Measurements from ENCODE around the gene D2HGDH. TPM values are rescaled to one million over a fixed set of nuclear protein-coding genes. Genes with fewer than 3 reads are reported as not detected.

The D2HGDH gene
- total and polyA plus RNA-seq, 4 donors, result 4.1 to 69.8 (median 25.2) TPM

DNA sequence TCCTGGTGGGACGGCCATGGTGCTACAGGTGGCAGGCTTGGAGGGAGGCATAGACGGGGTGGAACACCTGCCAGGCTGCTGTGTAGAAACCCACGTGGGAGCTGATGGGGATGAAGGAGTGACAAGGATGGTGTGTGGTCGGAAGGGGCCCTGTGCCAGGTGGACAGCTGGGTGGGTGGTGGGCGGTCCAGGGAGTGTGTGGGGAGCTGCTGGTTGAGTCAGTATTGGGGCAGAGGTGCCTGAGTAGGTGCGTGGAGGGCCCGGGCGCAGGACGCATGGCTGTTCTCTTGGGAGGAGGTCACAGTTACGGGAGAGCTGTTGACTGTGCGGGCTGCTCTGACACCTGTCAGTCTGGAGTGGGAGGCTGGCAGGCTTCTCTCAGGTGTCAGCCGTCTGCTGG lies 12.6 kb upstream of the D2HGDH start:
- no peak for ATAC-seq (ENCODE audit: low FRiP score)
- Histone ChIP-seq H3K9me3 (ENCODE audit: control insufficient read depth, low read length) (no peaks in the 10 kb centered on the region), H3K4me3 (ENCODE audit: low read length in 2 of 2) (no peak overlapping the region), H3K36me3 (ENCODE audit: control insufficient read depth in 1 of 2, insufficient read depth in 2 of 2, low read length in 1 of 2) (peaks cover 0 to 5% of the 10 kb centered on the region in 2 donors), H3K27ac (ENCODE audit: low read depth in 1 of 2, low read length in 2 of 2) (no peak overlapping the region), H3K27me3 (ENCODE audit: control insufficient read depth in 1 of 2, insufficient read depth in 2 of 2, low read length in 1 of 2) (no peaks in the 10 kb centered on the region), H3K4me1 (ENCODE audit: control insufficient read depth in 1 of 2, insufficient read depth in 2 of 2, low read length in 2 of 2) (no peaks in the 10 kb centered on the region)
- intact Hi-C loops (cut with DNase I), result loop anchor here in 1 of 2 donors (10.0 kb wide), 1 partner anchor 153 kb away; no protein-coding TSS in a partner anchor
- DNase-seq, result no peak
- 91% methylated on average over 12 of the region's 12 CpGs for WGBS, 2 donors

DNA sequence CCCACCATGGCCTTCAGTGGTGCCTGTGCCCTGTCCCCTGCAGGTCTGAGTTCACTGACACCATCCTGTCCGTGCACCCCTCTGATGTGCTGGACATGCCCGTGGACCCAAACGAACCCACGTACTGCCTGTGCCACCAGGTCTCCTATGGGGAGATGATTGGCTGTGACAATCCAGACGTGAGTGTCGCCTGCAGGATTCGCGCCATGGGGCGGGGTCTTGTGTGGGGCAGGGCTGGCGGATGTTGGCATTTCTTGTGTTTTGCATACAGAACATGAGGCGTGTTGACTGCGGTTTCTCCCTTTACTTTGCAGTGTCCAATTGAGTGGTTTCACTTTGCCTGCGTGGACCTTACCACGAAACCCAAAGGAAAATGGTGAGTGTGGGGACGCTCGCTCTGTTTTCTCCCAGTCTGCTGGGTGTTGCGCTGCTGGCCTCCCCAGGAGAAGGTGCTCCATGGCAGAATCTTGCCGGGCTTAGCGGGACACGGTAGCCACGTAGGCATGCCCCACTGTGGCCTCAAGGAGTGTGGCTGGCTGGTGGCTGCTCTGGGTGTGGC lies 11.5 kb upstream of the D2HGDH start:
- WGBS, 2 donors, result 97 to 98% methylated on average over 21 of the region's 21 CpGs
- ATAC-seq (ENCODE audit: low FRiP score), result no peak
- intact Hi-C loops (cut with DNase I), result loop anchor here in 1 of 2 donors (10.0 kb wide), 1 partner anchor 152 kb away; no protein-coding TSS in a partner anchor
- H3K4me1 ChIP-seq (ENCODE audit: control insufficient read depth in 1 of 2, insufficient read depth in 2 of 2, low read length in 2 of 2), result no peaks in the 10 kb centered on the region
- DNase-seq, result no peak
- no peaks in the 10 kb centered on the region for H3K9me3 ChIP-seq (ENCODE audit: control insufficient read depth, low read length)
- no peak overlapping the region for H3K4me3 ChIP-seq (ENCODE audit: low read length in 2 of 2)
- H3K36me3 ChIP-seq (ENCODE audit: control insufficient read depth in 1 of 2, insufficient read depth in 2 of 2, low read length in 1 of 2), result peaks cover 0 to 5% of the 10 kb centered on the region in 2 donors
- no peaks in the 10 kb centered on the region for H3K27me3 ChIP-seq (ENCODE audit: control insufficient read depth in 1 of 2, insufficient read depth in 2 of 2, low read length in 1 of 2)
- no peak overlapping the region for H3K27ac ChIP-seq (ENCODE audit: low read depth in 1 of 2, low read length in 2 of 2)

DNA sequence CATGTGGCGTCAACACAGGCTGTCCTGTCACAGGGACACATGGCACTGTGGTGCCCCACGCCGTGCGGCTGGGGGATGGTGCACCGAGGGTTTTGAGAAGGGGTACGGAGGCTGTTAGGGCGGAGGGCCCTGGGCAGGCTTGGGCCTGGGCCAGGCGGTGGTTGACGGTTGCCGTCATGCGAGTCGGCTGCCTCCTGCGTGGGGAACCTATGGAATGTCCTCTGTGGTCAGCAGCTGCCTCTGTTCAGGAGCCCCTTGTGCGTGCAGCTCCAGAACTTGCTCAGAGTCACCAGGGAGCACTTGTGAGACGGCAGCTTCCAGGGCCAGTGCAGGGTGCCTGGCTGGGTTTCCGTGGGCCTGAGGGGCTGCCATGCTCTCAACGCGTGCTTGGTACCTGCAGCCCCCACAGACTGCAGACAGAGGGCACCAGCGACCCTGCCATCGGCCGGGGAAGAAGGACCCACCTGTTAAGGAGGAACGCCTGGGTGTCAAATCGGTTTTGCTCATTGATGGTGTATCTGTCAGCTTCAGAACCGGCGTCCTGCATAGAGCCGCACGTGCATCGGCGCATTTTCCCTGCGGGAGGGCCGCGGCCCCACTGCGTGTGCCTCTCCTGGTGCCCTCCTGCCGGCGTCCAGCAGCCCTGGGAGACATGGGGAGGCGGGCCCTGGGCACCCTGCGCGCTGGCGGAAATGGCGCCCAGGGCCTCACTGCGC lies 10.0 kb upstream of the D2HGDH start:
- H3K4me3 ChIP-seq (ENCODE audit: low read length in 2 of 2), result no peak overlapping the region
- ATAC-seq (ENCODE audit: low FRiP score), result no peak
- no peaks in the 10 kb centered on the region for H3K4me1 ChIP-seq (ENCODE audit: control insufficient read depth in 1 of 2, insufficient read depth in 2 of 2, low read length in 2 of 2)
- no peaks in the 10 kb centered on the region for H3K9me3 ChIP-seq (ENCODE audit: control insufficient read depth, low read length)
- DNase-seq, result no peak
- peaks cover 0 to 5% of the 10 kb centered on the region in 2 donors for H3K36me3 ChIP-seq (ENCODE audit: control insufficient read depth in 1 of 2, insufficient read depth in 2 of 2, low read length in 1 of 2)
- no peak overlapping the region for H3K27ac ChIP-seq (ENCODE audit: low read depth in 1 of 2, low read length in 2 of 2)
- intact Hi-C loops (cut with DNase I), result loop anchor here in 1 of 2 donors (10.0 kb wide), 1 partner anchor 150 kb away; no protein-coding TSS in a partner anchor
- WGBS, 2 donors, result 92 to 94% methylated on average over 41 of the region's 41 CpGs
- H3K27me3 ChIP-seq (ENCODE audit: control insufficient read depth in 1 of 2, insufficient read depth in 2 of 2, low read length in 1 of 2), result no peaks in the 10 kb centered on the region

DNA sequence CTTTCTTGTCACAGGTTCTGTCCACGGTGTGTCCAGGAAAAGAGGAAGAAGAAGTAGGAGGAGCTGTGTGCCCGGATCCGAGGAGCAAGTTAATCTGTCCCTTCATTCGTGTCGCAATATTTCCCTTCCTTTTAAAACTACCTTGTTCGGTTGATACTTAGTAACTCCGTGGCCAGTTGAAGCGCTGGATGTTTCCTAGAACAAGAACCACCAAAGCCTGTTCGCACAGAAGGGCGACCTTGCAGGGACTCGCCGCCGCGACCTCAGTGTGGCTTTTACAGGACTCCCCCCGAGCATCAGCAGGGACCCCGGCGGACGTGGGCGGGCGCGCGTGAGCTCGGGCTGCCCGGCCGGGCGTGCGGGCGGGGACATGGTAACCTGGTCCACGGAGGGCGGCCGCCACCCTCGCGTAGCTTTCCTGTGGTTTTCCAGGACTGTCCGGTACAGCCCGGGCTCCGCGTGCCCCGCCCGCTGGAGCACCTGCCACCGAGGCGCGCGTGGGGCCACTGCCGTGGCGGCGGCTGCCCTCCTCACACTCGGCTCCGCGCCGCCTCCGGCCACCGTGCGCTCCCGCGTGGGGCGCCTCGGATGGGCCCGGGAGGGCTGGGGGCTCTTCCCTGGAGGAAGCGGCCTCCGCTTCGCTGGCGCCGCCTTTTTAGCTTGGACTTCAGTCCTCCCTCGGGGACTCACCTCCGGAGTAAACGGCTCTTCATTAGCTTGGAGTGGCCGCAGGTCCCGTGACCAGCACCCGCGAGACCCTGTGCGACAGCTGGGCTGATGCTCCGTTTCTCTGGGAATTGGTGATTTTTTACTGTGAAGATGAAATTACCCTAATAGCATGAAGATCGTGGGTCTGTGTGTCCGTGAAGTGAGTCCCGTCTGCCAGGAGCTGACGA lies 9.2 kb upstream of the D2HGDH start:
- Histone ChIP-seq H3K9me3 (ENCODE audit: control insufficient read depth, low read length) (no peaks in the 10 kb centered on the region), H3K27me3 (ENCODE audit: control insufficient read depth in 1 of 2, insufficient read depth in 2 of 2, low read length in 1 of 2) (no peaks in the 10 kb centered on the region), H3K36me3 (ENCODE audit: control insufficient read depth in 1 of 2, insufficient read depth in 2 of 2, low read length in 1 of 2) (peaks cover 0 to 2% of the 10 kb centered on the region in 2 donors), H3K27ac (ENCODE audit: low read depth in 1 of 2, low read length in 2 of 2) (no peak overlapping the region), H3K4me1 (ENCODE audit: control insufficient read depth in 1 of 2, insufficient read depth in 2 of 2, low read length in 2 of 2) (no peaks in the 10 kb centered on the region), H3K4me3 (ENCODE audit: low read length in 2 of 2) (no peak overlapping the region)
- intact Hi-C loops (cut with DNase I), result loop anchor here in 1 of 2 donors (10.0 kb wide), 1 partner anchor 150 kb away; no protein-coding TSS in a partner anchor
- 95 to 97% methylated on average over 71 to 76 of the region's 76 CpGs for WGBS, 2 donors
- DNase-seq (no peak), ATAC-seq (ENCODE audit: low FRiP score) (no peak)

DNA sequence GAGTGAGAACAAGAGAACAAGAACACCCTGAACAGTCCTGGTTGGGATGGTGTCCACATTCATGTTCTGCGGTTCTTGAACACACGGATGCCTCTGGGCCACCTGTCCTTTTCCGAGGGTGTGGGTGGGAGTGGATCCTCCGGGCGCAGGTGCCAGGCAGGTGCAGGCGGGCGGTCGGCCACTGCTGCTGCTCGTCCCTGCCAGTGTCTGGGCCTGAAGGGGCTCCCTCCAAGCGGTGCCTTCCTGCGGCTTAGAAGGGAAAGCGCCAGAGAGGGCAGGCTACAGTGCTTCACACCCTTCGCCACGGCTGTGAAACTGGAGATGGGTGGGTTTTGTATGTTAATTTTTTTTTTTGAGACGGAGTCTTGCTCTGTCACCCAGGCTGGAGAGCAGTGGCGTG lies 8.0 kb upstream of the D2HGDH start:
- ATAC-seq (ENCODE audit: low FRiP score) (peak; percentile 5), DNase-seq (no peak)
- Histone ChIP-seq H3K36me3 (ENCODE audit: control insufficient read depth in 1 of 2, insufficient read depth in 2 of 2, low read length in 1 of 2) (no peaks in the 10 kb centered on the region), H3K4me3 (ENCODE audit: low read length in 2 of 2) (no peak overlapping the region), H3K9me3 (ENCODE audit: control insufficient read depth, low read length) (no peaks in the 10 kb centered on the region), H3K4me1 (ENCODE audit: control insufficient read depth in 1 of 2, insufficient read depth in 2 of 2, low read length in 2 of 2) (no peaks in the 10 kb centered on the region), H3K27me3 (ENCODE audit: control insufficient read depth in 1 of 2, insufficient read depth in 2 of 2, low read length in 1 of 2) (no peaks in the 10 kb centered on the region), H3K27ac (ENCODE audit: low read depth in 1 of 2, low read length in 2 of 2) (no peak overlapping the region)
- 95 to 96% methylated on average over 15 to 16 of the region's 16 CpGs for WGBS, 2 donors
- intact Hi-C loops (cut with DNase I), result loop anchor here in 1 of 2 donors (10.0 kb wide), 1 partner anchor 148 kb away; no protein-coding TSS in a partner anchor

DNA sequence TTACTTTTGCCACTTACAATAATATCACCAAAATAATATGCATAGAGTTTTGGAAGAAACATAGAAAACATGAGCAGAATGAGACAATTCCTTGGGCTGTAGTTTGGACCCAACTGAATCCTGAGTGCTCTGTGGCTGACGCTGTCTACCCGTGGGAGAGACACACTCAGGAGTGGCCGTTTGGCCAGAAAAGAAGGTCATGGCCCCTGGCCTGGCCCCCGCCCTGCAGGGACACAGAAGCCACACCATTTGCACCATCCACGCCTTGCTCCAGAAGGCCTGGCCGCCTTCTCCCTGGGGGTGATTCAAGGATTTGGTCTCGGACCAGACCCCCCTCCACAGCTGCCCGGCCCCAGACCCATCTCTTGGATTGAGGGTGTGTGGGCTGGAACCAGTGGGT lies 6.4 kb upstream of the D2HGDH start:
- Histone ChIP-seq H3K27me3 (ENCODE audit: control insufficient read depth in 1 of 2, insufficient read depth in 2 of 2, low read length in 1 of 2) (no peaks in the 10 kb centered on the region), H3K9me3 (ENCODE audit: control insufficient read depth, low read length) (no peaks in the 10 kb centered on the region), H3K27ac (ENCODE audit: low read depth in 1 of 2, low read length in 2 of 2) (no peak overlapping the region), H3K4me1 (ENCODE audit: control insufficient read depth in 1 of 2, insufficient read depth in 2 of 2, low read length in 2 of 2) (no peaks in the 10 kb centered on the region), H3K36me3 (ENCODE audit: control insufficient read depth in 1 of 2, insufficient read depth in 2 of 2, low read length in 1 of 2) (no peaks in the 10 kb centered on the region), H3K4me3 (ENCODE audit: low read length in 2 of 2) (no peak overlapping the region)
- intact Hi-C loops (cut with DNase I), result loop anchor here in 1 of 2 donors (10.0 kb wide), 1 partner anchor 147 kb away; no protein-coding TSS in a partner anchor
- ATAC-seq (ENCODE audit: low FRiP score), result no peak
- DNase-seq, result no peak
- WGBS, 2 donors, result 84 to 89% methylated on average over 8 of the region's 8 CpGs

DNA sequence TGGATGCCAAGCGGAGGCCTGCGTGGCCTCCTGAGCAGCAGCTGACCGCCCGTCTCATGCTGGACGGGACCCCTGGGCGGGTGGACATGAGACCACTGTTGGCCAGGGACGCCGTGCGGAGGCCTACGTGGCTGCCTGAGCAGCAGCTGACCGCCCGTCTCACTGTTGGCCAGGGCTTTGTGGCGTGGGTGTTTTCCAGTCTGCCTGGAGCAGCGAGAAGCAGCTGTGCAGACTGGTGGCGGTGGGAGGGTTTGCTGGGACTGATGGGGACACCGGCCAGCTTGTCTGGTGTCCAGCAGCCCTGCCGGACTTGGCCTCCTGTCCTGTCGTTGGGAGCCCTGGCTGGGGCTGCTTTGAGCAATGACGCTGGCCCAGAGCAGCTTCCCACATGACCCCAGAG lies 5.8 kb upstream of the D2HGDH start:
- no peaks in the 10 kb centered on the region for H3K36me3 ChIP-seq (ENCODE audit: control insufficient read depth in 1 of 2, insufficient read depth in 2 of 2, low read length in 1 of 2)
- no peak overlapping the region for H3K27ac ChIP-seq (ENCODE audit: low read depth in 1 of 2, low read length in 2 of 2)
- DNase-seq, result peak in 1 of 2 donors; percentile 77
- intact Hi-C loops (cut with DNase I), result loop anchor here in 1 of 2 donors (10.0 kb wide), 1 partner anchor 146 kb away; no protein-coding TSS in a partner anchor
- WGBS, 2 donors, result 66 to 76% methylated on average over 19 of the region's 19 CpGs
- no peaks in the 10 kb centered on the region for H3K9me3 ChIP-seq (ENCODE audit: control insufficient read depth, low read length)
- ATAC-seq (ENCODE audit: low FRiP score), result peak; percentile 54
- no peak overlapping the region for H3K4me3 ChIP-seq (ENCODE audit: low read length in 2 of 2)
- H3K4me1 ChIP-seq (ENCODE audit: control insufficient read depth in 1 of 2, insufficient read depth in 2 of 2, low read length in 2 of 2), result no peaks in the 10 kb centered on the region
- H3K27me3 ChIP-seq (ENCODE audit: control insufficient read depth in 1 of 2, insufficient read depth in 2 of 2, low read length in 1 of 2), result no peaks in the 10 kb centered on the region

DNA sequence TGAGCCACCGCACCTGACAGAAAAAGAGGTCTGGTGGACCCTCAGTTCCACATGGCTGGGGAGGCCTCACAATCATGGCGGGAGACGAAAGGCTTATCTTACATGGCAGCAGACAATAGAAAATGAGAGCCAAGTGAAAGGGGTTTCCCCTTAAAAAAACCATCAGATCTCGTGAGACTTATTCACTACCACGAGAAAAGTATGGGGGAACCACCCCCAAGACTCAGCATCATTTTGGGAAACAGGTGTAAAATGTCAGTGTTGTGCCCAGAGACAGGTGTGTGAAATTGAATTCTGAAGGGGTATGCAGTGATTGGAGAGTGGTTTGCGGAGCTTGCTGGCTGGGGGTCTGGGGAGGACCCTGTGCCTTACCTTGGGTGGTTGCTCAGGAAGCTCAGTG lies 4.6 kb upstream of the D2HGDH start:
- Histone ChIP-seq H3K9me3 (ENCODE audit: control insufficient read depth, low read length) (no peaks in the 10 kb centered on the region), H3K4me3 (ENCODE audit: low read length in 2 of 2) (no peak overlapping the region), H3K27ac (ENCODE audit: low read depth in 1 of 2, low read length in 2 of 2) (no peak overlapping the region), H3K4me1 (ENCODE audit: control insufficient read depth in 1 of 2, insufficient read depth in 2 of 2, low read length in 2 of 2) (no peaks in the 10 kb centered on the region), H3K27me3 (ENCODE audit: control insufficient read depth in 1 of 2, insufficient read depth in 2 of 2, low read length in 1 of 2) (peaks cover 0 to 2% of the 10 kb centered on the region in 2 donors), H3K36me3 (ENCODE audit: control insufficient read depth in 1 of 2, insufficient read depth in 2 of 2, low read length in 1 of 2) (no peaks in the 10 kb centered on the region)
- intact Hi-C loops (cut with DNase I), result loop anchor here (10.0 kb wide), 1 partner anchor 145 kb away; no protein-coding TSS in a partner anchor
- no peak for ATAC-seq (ENCODE audit: low FRiP score)
- DNase-seq, result no peak
- 91 to 94% methylated on average over 6 of the region's 6 CpGs for WGBS, 2 donors
